NB4 (cell line): ENCODE results near the gene NDUFAF4.

Experiments used
- DNase-seq: peaks from one replicate; pipeline ENCODE4 v3.0.0; 2010; ENCODE audit warnings: low read depth
- H3K4me3 ChIP-seq: one replicate; pipeline ENCODE4 v1.5.1; 2011; ENCODE audit warnings: mild to moderate bottlenecking, low read depth, low read length, moderate library complexity
- CTCF ChIP-seq: IDR thresholded peaks from one replicate; pipeline ENCODE4 v1.5.1; 2012; ENCODE audit warnings: low read depth, low read length
- MAX ChIP-seq: IDR thresholded peaks from 2 replicates; pipeline ENCODE4 v1.6.1; 2011; ENCODE audit warnings: low read depth, low read length
- MYC ChIP-seq: IDR thresholded peaks from 2 replicates; pipeline ENCODE4 v1.6.1; 2011; ENCODE audit warnings: low read depth, low read length
- POLR2A ChIP-seq: IDR thresholded peaks from 2 replicates; pipeline ENCODE4 v1.6.1; 2011; ENCODE audit warnings: mild to moderate bottlenecking; ENCODE audit not compliant: insufficient read length; ENCODE audit errors: extremely low read depth

The NDUFAF4 gene

GRCh38 chr6:96856856-96857255, 40.8 kb downstream of the NDUFAF4 start:
- no peak for DNase-seq

GRCh38 chr6:96853083-96853482, 44.6 kb downstream of the NDUFAF4 start:
- TF ChIP-seq POLR2A, result no peak
- TF ChIP-seq MYC, result no peak
- TF ChIP-seq MAX, result no peak
- no peak for TF ChIP-seq CTCF
- DNase-seq, result no peak
- no peak overlapping the region for H3K4me3 ChIP-seq

More at GRCh38 chr6:96856856-96857255, 40.8 kb downstream of the NDUFAF4 start:
- TF ChIP-seq MAX (no peak), MYC (no peak), POLR2A (no peak), CTCF (no peak)
- H3K4me3 ChIP-seq, result no peak overlapping the region

- no peak for TF ChIP-seq CTCF
- no peak for TF ChIP-seq POLR2A
- no peak for TF ChIP-seq MYC
- TF ChIP-seq MAX, result no peak
- H3K4me3 ChIP-seq, result no peak overlapping the region
- no peak for DNase-seq
Measured at GRCh38 chr6:96852605-96853004, 45.1 kb downstream of the NDUFAF4 start.

DNA sequence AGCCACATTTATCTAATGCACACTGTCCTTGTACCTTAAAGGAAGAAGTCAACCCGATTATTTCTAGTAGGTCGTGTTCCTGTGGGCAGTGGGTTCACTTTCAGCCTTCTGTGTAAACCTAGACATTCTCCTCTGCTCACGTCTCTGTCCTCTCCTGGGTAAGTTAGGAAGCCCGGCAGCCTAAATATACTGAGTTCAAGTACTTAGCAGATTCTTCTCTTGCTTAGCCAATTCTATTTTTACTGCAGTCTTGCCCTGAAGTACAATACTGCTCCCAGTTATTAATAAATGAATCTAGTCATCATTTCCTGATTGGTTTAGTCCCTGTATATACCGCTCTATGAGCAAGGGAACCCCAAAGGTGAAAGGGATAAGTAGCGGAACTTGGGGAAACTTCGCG, 45.8 kb downstream of the NDUFAF4 start:
- TF ChIP-seq POLR2A, result no peak
- no peak for TF ChIP-seq MAX
- TF ChIP-seq CTCF, result no peak
- H3K4me3 ChIP-seq, result no peak overlapping the region
- no peak for DNase-seq

- H3K4me3 ChIP-seq, result no peak overlapping the region
- TF ChIP-seq MYC (no peak), CTCF (no peak), POLR2A (no peak), MAX (no peak)
- no peak for DNase-seq
Measured at GRCh38 chr6:96849615-96850014, 48.1 kb downstream of the NDUFAF4 start.

- DNase-seq, result no peak
- TF ChIP-seq MAX (no peak), CTCF (no peak), POLR2A (no peak), MYC (no peak)
Measured at GRCh38 chr6:96844530-96844929, 53.2 kb downstream of the NDUFAF4 start.

More at GRCh38 chr6:96844530-96844929, 53.2 kb downstream of the NDUFAF4 start:
- no peak overlapping the region for H3K4me3 ChIP-seq
